A673 (cell line): ENCODE results near the gene THUMPD3. TPM values are rescaled to one million over a fixed set of nuclear protein-coding genes. Genes with fewer than 3 reads are reported as not detected.

ENCODE experiments used
- BruUV-seq: library from RNA; stranded (reverse); fragments of 400-500 nt; replicated peaks from 2 replicates; lab custom pipeline; 2021; lab: Mats Ljungman, UMichigan
- CTCF ChIA-PET: fragments of 300-600 bp; sonication (Branson Sonifier 250); formaldehyde crosslinking; loops from one replicate; lab custom pipeline; 2022; ENCODE audit warnings: antibody characterized with exemption; lab: Charles Lee
- POLR2A ChIA-PET: fragments of 300-600 bp; sonication (Branson Sonifier 250); formaldehyde crosslinking; loops from one replicate; lab custom pipeline; 2022; ENCODE audit warnings: antibody characterized with exemption; ENCODE audit not compliant: low non-redundant PET; lab: Charles Lee
- DNase-seq: peaks from one replicate; pipeline ENCODE4 v3.0.0-alpha.2; 2015; ENCODE audit warnings: low spot score
- H3K27ac ChIP-seq: fragments of 200-600 bp; sonication (generic); 2 replicates; pipeline ENCODE4 v1.5.1; 2016; ENCODE audit warnings: mixed run types, low read depth, mild to moderate bottlenecking, mixed read lengths, antibody characterized with exemption, low read length; ENCODE audit not compliant: poor library complexity, severe bottlenecking
- H3K27me3 ChIP-seq: fragments of 200-600 bp; sonication (generic); replicated peaks from 2 replicates; pipeline ENCODE4 v1.6.1; 2017; ENCODE audit warnings: mixed run types, low read depth, mild to moderate bottlenecking, mixed read lengths, antibody characterized with exemption, low read length; ENCODE audit not compliant: insufficient read depth, poor library complexity
- H3K36me3 ChIP-seq: fragments of 200-600 bp; sonication (generic); 2 replicates; pipeline ENCODE4 v1.6.1; 2016; ENCODE audit warnings: mixed run types, mild to moderate bottlenecking, mixed read lengths, antibody characterized with exemption, low read length; ENCODE audit not compliant: insufficient read depth, poor library complexity, severe bottlenecking
- H3K4me1 ChIP-seq: fragments of 200-600 bp; sonication (generic); 2 replicates; pipeline ENCODE4 v1.6.1; 2017; ENCODE audit warnings: mixed run types, mild to moderate bottlenecking, mixed read lengths, antibody characterized with exemption, low read length; ENCODE audit not compliant: insufficient read depth, poor library complexity, severe bottlenecking
- H3K4me3 ChIP-seq: fragments of 200-600 bp; sonication (generic); 2 replicates; pipeline ENCODE4 v1.5.1; 2016; ENCODE audit warnings: low read depth, mixed run types, mild to moderate bottlenecking, mixed read lengths, low read length; ENCODE audit not compliant: poor library complexity, severe bottlenecking
- H3K9me3 ChIP-seq: fragments of 200-600 bp; sonication (generic); 2 replicates; pipeline ENCODE4 v1.6.1; 2016; ENCODE audit warnings: mixed run types, low read depth, mild to moderate bottlenecking, mixed read lengths, antibody characterized with exemption, low read length; ENCODE audit not compliant: poor library complexity, severe bottlenecking
- CTCF ChIP-seq: fragments of 300-800, 200-600 bp; sonication (generic); conservative IDR thresholded peaks from 2 replicates; pipeline ENCODE4 v1.5.1; 2017; ENCODE audit warnings: low read depth, mild to moderate bottlenecking, antibody characterized with exemption, low read length, moderate library complexity, mixed read lengths
- EZH2 ChIP-seq: fragments of 200-600 bp; sonication (generic); IDR thresholded peaks from 2 replicates; pipeline ENCODE4 v1.6.1; 2017; ENCODE audit warnings: borderline replicate concordance, low read depth, mild to moderate bottlenecking, mixed read lengths, antibody characterized with exemption, low read length; ENCODE audit not compliant: poor library complexity, severe bottlenecking
- intact Hi-C: fragments of 100-400 bp; cut with micrococcal nuclease; formaldehyde crosslinking; loops from one replicate; pipeline ENCODE4 v1.10.0; 2022; ENCODE audit not compliant: unreplicated experiment
- total RNA-seq: library from RNA; stranded (reverse); gene quantifications from 2 replicates; pipeline ENCODE4 v1.2.3, GENCODE V29; 2021

THUMPD3 gene
- total RNA-seq, 1 experiment from 2014 or later = 84.6 TPM

DNA sequence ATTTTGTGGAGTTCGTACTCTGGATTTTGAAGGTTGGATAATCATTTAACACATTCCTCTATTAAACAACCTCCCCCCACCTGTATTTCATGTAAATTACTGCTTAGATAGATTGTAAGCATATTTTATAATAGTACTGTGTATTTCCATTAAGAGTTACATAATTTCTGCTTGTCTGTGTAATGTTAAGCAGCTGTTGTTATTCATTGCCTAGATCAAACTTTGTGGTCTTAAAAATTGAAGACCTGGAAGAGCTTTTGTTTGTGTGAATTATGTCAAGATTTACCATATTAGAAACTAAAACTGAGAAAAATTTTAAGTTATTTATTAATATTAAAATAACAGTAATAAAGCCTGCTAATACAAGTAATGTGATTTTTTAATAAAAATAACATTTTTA lies 45.7 kb downstream of the THUMPD3 start:
- Histone ChIP-seq H3K36me3 (no peaks in the 10 kb centered on the region), H3K4me3 (no peak overlapping the region), H3K27ac (no peak overlapping the region), H3K4me1 (peaks cover 22% of the 10 kb centered on the region), H3K27me3 (no peaks in the 10 kb centered on the region), H3K9me3 (no peaks in the 10 kb centered on the region)
- intact Hi-C loops = no loop called here
- no peak for TF ChIP-seq EZH2
- TF ChIP-seq CTCF = no peak
- DNase-seq = no peak
- ChIA-PET CTCF (no interaction called here), POLR2A (no interaction called here)
- no TSS peak for BruUV-seq

DNA sequence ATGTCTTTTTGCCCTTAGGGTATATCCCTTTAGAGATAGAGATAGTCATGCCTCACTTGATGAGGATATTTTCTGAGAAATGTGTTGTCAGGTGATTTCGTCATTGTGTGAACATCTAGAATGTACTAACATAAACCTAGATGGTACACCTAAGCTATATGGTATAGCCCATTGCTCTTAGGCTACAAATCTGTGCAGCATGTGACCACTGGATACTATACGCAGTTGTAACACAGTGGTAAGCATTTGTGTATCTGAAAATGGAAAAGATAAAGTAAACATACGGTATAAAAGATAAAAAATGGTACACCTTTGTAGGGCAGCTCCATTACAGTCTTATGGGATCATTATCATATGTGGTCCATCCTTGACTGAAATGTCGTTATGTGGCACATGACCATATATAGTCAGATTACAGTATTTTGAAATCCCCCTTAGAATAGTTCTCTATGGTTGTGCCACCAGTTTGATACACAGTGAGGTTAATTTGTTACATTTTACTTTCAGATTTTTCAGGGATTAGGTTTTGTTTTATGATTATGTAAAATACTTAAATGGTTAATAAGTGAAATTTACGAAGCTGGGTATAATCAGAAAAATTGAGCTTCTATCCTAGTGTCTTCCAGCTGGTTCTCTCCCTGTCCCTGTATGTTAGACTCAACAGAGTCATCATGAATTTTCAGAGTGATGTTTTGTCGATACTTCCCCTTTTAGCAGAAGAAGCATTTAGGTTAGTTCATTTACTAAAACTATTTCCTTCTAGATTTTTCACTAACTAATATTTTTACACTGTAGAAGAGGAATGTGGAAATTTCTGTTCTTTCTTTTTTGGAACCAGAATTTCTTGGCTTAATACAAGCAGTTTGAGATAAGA lies 47.4 kb downstream of the THUMPD3 start:
- no TSS peak for BruUV-seq
- no peaks in the 10 kb centered on the region for H3K9me3 ChIP-seq
- H3K27ac ChIP-seq = no peak overlapping the region
- no peaks in the 10 kb centered on the region for H3K36me3 ChIP-seq
- DNase-seq = no peak
- intact Hi-C loops = no loop called here
- no peaks in the 10 kb centered on the region for H3K27me3 ChIP-seq
- no peak overlapping the region for H3K4me3 ChIP-seq
- ChIA-PET CTCF (no interaction called here), POLR2A (no interaction called here)
- TF ChIP-seq EZH2 = no peak
- TF ChIP-seq CTCF = no peak
- peaks cover 6% of the 10 kb centered on the region for H3K4me1 ChIP-seq

DNA sequence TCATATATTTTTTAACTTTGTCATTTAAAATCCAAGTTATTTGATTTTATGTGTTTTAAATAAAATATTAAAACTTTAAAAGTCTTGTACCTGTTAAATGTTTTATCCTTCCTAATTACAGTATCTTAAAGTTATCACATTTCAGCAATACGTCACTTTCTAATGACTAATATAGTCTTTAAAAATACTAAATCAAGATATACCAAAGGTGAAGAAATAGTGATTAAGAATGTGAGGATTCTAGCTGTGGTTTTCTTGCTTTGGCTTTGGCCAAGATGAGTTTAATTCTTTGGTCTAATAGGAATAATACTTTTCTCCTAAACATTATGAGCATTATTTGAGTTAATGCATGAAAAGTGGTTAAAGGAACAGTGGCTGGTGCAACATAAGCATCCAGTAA lies 48.4 kb downstream of the THUMPD3 start:
- no peaks in the 10 kb centered on the region for H3K27me3 ChIP-seq
- ChIA-PET CTCF (no interaction called here), POLR2A (no interaction called here)
- intact Hi-C loops = no loop called here
- H3K36me3 ChIP-seq = peaks cover 5% of the 10 kb centered on the region
- H3K9me3 ChIP-seq = no peaks in the 10 kb centered on the region
- no peak for DNase-seq
- H3K4me1 ChIP-seq = peaks cover 6% of the 10 kb centered on the region
- TF ChIP-seq EZH2 = no peak
- no peak for TF ChIP-seq CTCF
- no peak overlapping the region for H3K4me3 ChIP-seq
- H3K27ac ChIP-seq = no peak overlapping the region
- BruUV-seq = no TSS peak
